Coronary artery (tissue), 2 donors: ENCODE results near the gene RAB14.

Experiments used
- DNase-seq: peaks from one replicate; pipeline ENCODE4 v3.0.0-alpha.2; 2017; ENCODE audit warnings: low spot score
- H3K27ac ChIP-seq, 2 donors: fragments of 200-600 bp; sonication (generic); one replicate each; pipeline ENCODE4 v1.5.1; 2016 to 2019
- H3K4me3 ChIP-seq: fragments of 200-600 bp; sonication (generic); 2 replicates; pipeline ENCODE4 v1.5.1; 2016; ENCODE audit warnings: mild to moderate bottlenecking, moderate library complexity
- CTCF ChIP-seq: fragments of 200-600 bp; sonication (generic); IDR thresholded peaks from one replicate; pipeline ENCODE4 v1.5.1; 2019; ENCODE audit warnings: antibody characterized with exemption

Gene RAB14

GRCh38 chr9:121192518-121192917 is 9.2 kb downstream of the RAB14 start:
- Histone ChIP-seq H3K27ac (no peak overlapping the region), H3K4me3 (no peak overlapping the region)
- no peak for TF ChIP-seq CTCF
- DNase-seq: no peak

GRCh38 chr9:121191235-121191634 is 10.4 kb downstream of the RAB14 start:
- Histone ChIP-seq H3K27ac (no peak overlapping the region), H3K4me3 (no peak overlapping the region)
- no peak for DNase-seq
- TF ChIP-seq CTCF: no peak

- H3K4me3 ChIP-seq: no peak overlapping the region
- no peak overlapping the region for H3K27ac ChIP-seq
- TF ChIP-seq CTCF: no peak
- DNase-seq: no peak
Observed at GRCh38 chr9:121189660-121190059, 12.0 kb downstream of the RAB14 start.

- no peak for DNase-seq
- H3K27ac ChIP-seq: no peak overlapping the region
- no peak overlapping the region for H3K4me3 ChIP-seq
- TF ChIP-seq CTCF: no peak
Observed at GRCh38 chr9:121189006-121189405, 12.7 kb downstream of the RAB14 start.

- Histone ChIP-seq H3K4me3 (no peak overlapping the region), H3K27ac (no peak overlapping the region)
- no peak for DNase-seq
- no peak for TF ChIP-seq CTCF
Observed at GRCh38 chr9:121187636-121188305, 13.9 kb downstream of the RAB14 start.

GRCh38 chr9:121185774-121186403 is 15.8 kb downstream of the RAB14 start:
- DNase-seq: no peak
- TF ChIP-seq CTCF: no peak
- Histone ChIP-seq H3K27ac (no peak overlapping the region), H3K4me3 (no peak overlapping the region)

- TF ChIP-seq CTCF: no peak
Observed at GRCh38 chr9:121185178-121185745, 16.4 kb downstream of the RAB14 start.

More at GRCh38 chr9:121185178-121185745, 16.4 kb downstream of the RAB14 start:
- DNase-seq: no peak
- Histone ChIP-seq H3K27ac (no peak overlapping the region), H3K4me3 (no peak overlapping the region)
